Muscle of back (tissue), 13 donors: Measurements from ENCODE around the gene RIPPLY3. TPM values are rescaled to one million over a fixed set of nuclear protein-coding genes. Genes with fewer than 3 reads are reported as not detected.

Experiments
- DNase-seq, 3 donors: peaks; one replicate each; pipeline versions ENCODE4 v3.0.0 to v3.0.0-alpha.2; 2013
- long read RNA-seq, 9 donors: transcript quantifications; one replicate each; lab custom pipeline, GENCODE V29; 2026
- polyA plus RNA-seq, 10 donors: library from polyadenylated mRNA; unstranded; fragments of 120-200 nt; gene quantifications; one replicate each; pipeline ENCODE4 v1.2.1, GENCODE V29; 2013; ENCODE audit not compliant: insufficient read length in 10 of 10

Gene RIPPLY3
- under 1 TPM in 9 of 10 donors, not detected in 1; 0.09 to 0.24 (median 0.17) TPM for polyA plus RNA-seq
- long read RNA-seq, donor 1: 0 reads
- long read RNA-seq, donor 2: 0 reads
- long read RNA-seq, donor 3: 0 reads
- long read RNA-seq, donor 4: 0 reads
- long read RNA-seq, donor 5: 0 reads
- long read RNA-seq, donor 6: 0 reads
- long read RNA-seq, donor 7: 0 reads
- long read RNA-seq, donor 8: 0 reads
- long read RNA-seq, donor 9: 0 reads

DNA sequence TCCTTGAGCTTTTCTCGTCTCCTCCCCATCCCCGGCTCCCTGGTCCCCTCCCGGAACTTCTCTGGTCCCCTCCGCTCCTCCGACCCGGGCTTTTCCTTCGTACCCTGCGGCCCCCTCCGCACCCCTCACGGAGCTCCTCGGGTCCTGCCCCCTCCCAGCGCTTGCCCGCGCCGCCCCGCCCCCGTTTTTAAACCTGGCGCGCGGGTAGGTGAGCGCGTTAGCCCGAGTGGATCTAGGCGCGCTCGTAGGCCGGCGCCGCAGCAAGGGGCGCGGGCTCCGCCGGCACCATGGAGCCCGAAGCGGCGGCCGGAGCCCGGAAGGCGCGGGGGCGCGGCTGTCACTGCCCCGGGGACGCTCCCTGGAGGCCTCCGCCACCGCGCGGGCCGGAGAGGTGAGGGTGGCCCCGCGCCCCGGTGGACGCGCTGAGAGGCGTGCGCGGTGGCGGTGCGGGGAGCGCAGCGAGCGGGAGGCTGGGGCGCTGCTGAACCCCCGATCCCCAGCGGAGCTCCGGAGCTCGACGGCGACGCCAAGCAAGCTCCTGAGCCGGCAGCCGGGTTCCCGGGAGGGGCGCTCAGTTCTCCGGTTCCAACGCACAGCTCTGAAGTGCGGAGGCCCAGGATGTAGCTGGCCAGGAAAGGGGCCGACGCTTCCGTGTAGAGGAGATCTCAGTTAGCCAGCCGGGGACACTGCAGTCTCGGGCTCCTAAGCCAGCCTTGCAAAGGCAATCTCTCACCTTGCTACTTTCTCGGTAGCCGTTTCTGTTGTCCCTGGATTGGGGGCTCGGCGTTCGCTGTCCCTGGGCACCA is at the start of gene RIPPLY3:
RIPPLY3 (plus strand) TSS at position 217 of the 806 bp plus-strand sequence; CDS start at position 288, 71 bp downstream.
- peak in 1 of 3 donors; percentile 63 for DNase-seq

- no peak for DNase-seq
These were observed 47.3 kb upstream of the RIPPLY3 start for GRCh38 chr21:36959020-36959835.

DNA sequence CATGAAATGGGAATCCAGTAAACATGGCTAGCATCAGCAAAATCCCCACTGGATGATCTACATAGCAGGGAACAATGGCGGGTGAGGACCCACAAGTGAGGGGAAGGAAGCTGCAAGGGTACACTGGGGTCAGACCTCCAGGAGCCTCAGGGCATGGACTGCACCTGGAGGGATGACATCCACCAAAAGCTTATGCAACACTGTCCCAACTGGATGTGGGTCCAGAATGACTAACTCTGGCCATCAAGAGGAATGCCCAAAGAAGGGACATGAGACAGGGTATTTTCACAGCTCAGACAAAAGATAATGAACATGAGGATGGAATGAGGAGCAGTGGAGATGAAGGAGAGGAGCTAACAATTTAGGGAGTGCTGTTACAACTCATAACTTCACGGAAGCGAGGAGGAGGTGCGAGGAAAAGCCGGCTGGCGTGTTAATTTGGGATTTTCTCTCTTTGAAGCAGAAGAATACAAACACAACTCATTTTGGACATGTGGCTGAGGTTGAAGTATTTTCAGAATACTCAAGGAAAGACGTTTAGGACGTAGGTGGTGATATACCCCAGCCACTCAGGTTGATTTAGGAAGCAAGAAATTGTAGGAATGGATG is 45.7 kb upstream of the RIPPLY3 start:
- DNase-seq: no peak

- no peak for DNase-seq
These were observed 44.3 kb upstream of the RIPPLY3 start for GRCh38 chr21:36962098-36962780.

GRCh38 chr21:36964398-36964797 is 42.1 kb upstream of the RIPPLY3 start:
- DNase-seq: no peak

DNA sequence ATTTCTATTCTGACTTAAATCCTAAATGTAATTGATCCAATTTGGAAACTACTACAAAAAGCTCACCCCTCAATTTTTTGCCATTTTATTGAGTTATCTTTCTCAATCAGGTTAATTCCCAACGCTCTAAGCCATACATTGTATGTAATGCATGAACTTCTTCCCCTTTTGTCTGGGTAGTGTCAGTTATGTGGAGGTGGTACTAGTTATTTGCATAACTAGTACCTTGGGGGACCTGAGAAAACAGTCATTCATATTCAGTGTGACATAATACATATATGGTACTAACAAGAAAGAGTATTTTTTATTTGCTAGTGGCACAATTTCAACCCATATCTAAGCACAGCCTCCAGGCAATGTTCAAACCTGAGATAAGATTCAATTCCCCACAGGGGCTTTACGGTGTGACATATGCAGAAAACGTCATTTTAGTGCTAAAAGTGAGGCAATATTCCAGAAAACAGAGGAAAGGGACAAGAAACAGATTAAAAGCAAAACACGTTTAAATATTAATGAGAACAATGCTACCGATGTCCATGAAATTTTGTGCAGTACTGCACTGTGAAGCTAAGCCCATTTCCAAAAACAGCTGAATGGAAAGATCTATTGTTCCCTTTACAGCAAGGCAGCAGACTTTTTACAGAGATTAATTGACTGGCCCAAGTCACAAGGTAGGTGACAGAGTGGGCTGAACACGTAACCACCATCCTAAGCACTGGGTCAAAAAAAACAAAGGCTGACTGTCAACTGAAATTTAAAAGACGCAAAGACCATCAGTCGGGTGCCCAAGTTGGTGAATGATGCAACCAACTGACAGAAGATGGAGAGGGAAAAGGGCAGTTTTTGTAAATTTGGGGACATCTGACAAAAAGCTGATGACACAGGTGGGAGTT is 41.4 kb upstream of the RIPPLY3 start:
- DNase-seq: no peak

DNA sequence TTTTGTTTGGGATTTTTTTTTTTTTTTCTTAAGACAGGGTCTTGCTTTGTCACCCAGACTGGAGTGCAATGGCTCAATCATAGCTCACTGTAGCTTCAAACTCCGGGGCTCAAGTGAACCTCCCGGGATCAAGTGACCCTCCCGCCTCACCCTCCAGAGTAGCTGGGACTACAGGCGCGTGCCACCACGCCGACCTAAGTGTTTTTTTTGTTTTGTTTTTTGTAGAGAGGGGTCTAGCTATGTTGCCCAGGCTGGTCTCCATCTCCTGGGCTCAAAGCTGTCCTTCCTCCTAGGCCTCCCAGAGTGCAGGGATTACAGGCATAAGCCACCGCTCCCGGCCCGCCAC is 40.8 kb upstream of the RIPPLY3 start:
- DNase-seq: no peak

- peak; percentile 57 to 69 (median 57) for DNase-seq
These were observed 40.3 kb upstream of the RIPPLY3 start, which contains the start of gene HLCS for GRCh38 chr21:36966066-36966820. Gene HLCS, minus strand, starts transcription at chr21:36966669. Its CDS starts 31 bp downstream, at chr21:36966638.

DNA sequence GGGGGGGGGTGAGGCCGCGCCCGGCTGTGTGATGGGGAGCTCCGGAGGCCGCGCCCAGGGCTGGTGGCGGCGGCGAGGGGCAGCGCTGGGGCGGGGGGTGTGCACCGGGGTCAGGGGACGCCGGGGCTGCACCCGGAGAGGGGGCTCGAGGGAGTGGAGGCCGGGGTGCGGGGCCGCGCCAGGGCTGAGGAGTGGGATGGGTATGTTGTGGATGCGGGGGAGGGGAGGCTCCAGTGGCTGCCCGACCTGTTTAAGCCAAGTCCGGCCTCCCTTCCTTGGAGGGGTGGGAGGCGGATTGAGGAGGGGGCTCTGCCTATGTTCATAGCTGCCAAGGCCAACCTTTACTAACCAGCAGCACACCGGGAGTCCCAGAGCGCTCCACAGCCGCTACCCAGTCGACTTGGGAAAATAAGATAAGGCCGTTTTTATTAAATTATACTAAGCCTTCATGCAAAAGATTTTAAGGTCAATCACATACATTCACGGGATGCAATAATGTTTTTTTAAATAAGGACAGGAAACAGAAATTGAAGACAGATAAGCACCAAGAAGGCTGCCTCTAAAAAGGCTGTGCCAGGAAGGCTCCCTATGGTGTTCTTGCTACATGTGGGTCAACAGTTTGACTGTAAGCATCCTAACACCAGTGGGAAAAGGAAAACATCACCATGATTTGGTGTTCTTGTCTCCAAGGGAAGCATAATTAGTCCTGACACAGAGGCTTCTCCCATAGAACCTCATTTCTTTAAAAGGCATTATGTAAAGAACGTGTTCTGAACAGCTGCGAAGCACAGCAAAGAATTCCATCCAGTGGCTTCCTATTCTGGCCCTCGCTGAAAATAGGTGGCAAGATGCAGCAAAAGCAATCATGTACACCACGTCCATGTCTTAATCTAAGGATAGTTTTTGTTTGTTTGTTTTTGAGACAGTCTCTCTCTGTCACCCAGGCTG is 39.4 kb upstream of the RIPPLY3 start:
- peak in 1 of 3 donors; percentile 57 for DNase-seq

GRCh38 chr21:36968414-36968813 is 38.1 kb upstream of the RIPPLY3 start:
- DNase-seq: no peak

DNA sequence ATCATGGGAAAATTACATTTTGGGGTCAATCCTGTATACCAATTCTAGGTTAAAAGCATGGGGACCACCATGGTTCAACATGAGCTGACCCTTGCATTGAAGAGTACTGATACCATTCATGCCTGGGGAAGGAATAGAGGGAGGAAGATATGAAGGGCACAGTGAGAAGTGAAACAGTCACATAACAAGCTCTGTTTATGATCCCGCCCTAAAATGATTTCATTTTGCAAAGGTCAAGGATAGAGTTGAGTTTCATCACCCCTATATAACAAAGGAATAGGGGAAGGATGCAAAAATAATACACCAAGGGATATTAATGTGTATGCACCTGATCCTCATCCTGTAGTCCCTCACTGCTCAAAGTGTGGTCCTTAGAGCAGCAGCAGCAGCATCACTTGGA is 37.5 kb upstream of the RIPPLY3 start:
- DNase-seq: no peak

DNA sequence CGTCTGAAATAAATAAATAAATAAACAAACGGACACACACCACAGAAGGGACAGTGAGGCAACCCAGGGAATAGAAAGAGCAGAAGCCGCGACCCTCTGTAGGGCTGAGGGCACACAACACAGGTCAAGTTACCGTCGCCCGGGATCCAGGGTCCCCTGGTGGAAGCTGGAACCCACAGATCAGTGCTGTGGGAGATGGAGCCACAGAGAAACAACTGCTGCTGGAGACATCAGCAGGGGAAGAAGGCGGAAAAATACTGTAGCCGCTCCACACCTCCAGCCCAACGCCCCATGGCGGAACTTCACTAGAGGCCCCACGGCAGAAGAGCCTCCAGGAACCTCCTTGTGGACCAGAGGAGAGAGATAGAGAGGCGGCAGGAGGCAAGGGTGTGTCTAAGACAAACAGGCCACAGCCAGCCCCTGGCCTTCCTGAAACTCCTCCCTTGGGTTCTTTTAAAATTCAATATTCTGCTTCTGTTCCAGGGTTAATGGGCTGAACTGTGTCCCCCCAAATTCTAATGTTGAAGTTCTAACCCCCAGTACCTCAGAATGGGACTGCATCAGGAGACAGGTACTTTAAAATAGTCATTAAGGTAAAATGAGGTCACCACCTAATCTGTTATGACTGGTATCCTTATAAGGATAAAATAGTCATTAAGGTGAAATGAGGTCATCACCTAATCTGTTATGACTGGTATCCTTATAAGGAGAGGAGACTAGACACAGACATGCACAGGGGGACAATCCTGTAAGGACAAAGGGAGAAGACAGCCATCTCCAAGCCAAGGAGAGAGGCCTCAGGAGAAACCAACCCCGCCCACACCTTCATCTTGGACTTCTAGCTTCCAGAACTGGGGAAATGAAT is 32.3 kb upstream of the RIPPLY3 start:
- no peak for DNase-seq

- no peak for DNase-seq
These were observed 31.7 kb upstream of the RIPPLY3 start for GRCh38 chr21:36974851-36975192.

DNA sequence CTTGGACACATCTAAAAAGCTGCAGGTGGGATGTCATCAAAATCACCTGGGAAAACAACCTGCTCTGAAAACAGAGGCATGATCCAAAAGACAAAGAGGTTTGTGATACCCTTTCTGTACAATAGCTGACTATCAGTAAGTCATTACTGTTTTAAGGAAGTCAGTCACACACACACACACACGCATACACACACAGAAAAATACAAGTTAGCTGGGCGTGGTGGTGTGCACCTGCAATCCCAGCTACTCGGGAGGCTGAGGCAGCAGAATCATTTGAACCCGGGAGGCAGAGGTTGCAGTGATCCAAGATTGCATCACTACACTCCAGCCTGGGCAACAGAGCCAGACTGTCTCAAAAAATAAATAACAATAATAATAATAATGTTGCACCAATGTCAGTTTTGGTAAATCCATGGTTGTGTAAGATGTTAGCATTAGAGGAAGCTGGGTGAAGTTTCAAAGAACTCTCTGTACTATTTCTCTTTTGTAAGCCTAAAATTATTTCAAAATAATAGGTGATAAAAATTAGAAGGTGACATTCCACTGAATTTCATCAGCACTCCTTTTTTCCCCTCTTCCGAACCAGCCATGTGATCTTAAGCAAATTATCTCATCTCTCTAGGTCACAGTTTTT is 30.2 kb upstream of the RIPPLY3 start:
- no peak for DNase-seq

DNA sequence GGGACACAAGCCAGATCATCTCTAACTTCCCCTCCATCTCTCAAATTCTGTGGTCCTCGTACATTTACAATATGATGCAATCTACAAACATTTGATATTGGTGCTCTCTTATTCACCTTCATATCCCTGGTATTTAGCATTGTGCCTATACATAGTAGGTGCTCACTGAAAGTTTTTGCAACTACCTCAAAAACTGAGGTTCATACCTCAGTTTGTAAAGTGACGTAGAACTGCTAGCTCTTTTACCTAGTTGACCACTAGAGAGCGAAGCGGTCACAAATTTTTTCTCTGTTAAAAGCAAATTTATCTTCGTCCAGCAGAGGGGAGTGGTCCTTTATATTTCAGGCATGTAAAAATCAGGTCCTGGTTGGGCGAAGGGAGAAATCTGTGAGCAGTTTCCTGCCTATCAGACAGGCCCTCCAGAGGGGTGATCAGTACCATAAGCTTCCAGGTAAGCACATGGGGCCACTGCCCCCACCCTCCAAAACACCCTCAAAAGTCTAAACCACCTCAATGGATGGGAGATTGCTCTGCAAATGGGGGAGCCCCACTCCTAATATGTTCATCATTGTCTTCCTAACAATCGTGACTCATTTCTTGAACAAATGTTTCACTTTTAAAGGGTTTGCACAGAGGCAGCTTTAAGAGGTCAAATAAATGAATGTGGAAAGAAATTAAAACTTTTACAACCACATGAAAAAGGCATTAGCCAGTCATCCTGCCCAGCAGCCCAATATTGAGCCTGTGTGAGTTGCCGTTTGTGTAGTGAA is 29.4 kb upstream of the RIPPLY3 start:
- DNase-seq: peak; percentile 71 to 88 (median 74)
